ENCODE measurements around the gene GTF2A2.
"Not testable (repeated sequence)": the region's sequence is repeated elsewhere in the genome, so short reads cannot be mapped to it uniquely, and the experiment has no call there.

Gene GTF2A2

DNA sequence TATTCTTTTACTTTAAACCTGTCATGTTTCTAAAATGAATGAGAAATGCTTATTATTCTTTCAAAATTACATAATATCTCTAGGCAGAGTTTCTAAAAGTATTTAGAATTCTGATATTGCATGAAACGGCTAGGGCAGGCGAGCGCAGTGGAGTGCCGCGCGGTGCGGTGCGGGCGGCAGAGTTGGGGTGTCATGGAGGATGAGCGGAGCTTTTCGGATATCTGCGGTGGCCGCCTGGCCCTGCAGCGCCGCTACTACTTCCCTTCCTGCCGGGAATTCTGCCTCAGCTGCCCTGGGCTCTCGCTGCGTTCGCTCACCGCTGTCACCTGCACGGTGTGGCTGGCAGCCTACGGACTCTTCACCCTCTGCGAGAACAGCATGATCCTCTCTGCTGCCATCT lies 19.2 kb upstream of the GTF2A2 start:
- 94 to 95% methylated on average over 23 of the region's 23 CpGs for whole genome bisulfite sequencing, 2 experiments
- no peaks in the 10 kb centered on the region for H3K4me1 ChIP-seq (ENCODE audit: control insufficient read depth, insufficient read depth, low read length)
- peaks cover 45% of the 10 kb centered on the region for H3K36me3 ChIP-seq (ENCODE audit: control insufficient read depth, insufficient read depth, low read length)
- H3K27ac ChIP-seq (ENCODE audit: insufficient read depth, low read depth, low read length, poor library complexity, severe bottlenecking): no peak overlapping the region
- H3K4me3 ChIP-seq (ENCODE audit: insufficient read depth, low read depth, low read length): no peak overlapping the region
- no peaks in the 10 kb centered on the region for H3K27me3 ChIP-seq (ENCODE audit: control insufficient read depth, insufficient read depth, low read length, poor library complexity, severe bottlenecking)
- no peaks in the 10 kb centered on the region for H3K9me3 ChIP-seq (ENCODE audit: control insufficient read depth, low read length)

DNA sequence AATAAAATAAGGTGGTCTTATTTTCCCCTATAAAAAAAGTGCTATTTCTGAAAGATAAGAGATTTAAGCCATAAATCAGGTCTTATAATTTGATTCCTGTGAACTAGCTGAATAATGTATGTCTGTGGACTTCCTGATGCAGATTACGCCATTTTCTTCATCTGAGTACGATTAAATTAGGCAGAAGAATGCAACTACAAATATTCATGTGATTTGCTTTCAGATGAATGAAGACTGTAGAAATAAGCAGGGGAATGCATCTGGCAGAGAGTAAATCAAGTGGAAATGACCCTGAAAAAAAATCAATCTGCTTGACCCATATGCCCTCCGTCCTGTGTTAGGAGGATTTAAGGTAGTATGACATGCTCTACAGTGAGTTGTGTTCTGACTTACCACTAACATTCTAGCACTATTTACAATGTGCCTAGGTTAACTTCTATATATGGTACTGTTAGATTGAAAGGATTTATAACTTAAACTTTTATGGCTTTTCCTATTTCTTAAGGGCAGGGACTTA lies 17.1 kb upstream of the GTF2A2 start:
- Histone ChIP-seq H3K27ac (ENCODE audit: insufficient read depth, low read depth, low read length, poor library complexity, severe bottlenecking) (no peak overlapping the region), H3K4me1 (ENCODE audit: control insufficient read depth, insufficient read depth, low read length) (no peaks in the 10 kb centered on the region)
- WGBS, 2 experiments: 92 to 95% methylated on average over 2 to 3 of the region's 3 CpGs

DNA sequence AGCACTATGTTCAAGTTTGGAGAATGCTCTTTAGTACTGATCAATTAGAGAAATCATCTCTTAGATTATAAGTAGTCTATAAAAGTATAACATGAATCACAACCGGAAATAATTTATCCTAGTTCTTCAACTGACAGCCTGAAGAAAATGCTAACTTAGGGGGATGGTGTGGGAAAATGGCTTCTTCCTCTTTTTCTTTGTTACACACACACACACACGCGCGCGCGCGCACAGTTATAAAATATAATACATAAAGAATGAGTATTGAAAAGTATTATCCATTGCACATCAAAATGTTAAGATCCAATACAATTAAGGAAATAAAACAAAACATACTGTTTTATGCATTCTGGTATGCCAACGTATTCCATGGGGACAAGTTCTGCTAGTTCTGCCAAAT lies 11.2 kb upstream of the GTF2A2 start:
- Histone ChIP-seq H3K4me3 (ENCODE audit: insufficient read depth, low read depth, low read length) (no peak overlapping the region), H3K9me3 (ENCODE audit: control insufficient read depth, low read length) (no peaks in the 10 kb centered on the region), H3K27ac (ENCODE audit: insufficient read depth, low read depth, low read length, poor library complexity, severe bottlenecking) (no peak overlapping the region), H3K4me1 (ENCODE audit: control insufficient read depth, insufficient read depth, low read length) (no peaks in the 10 kb centered on the region), H3K36me3 (ENCODE audit: control insufficient read depth, insufficient read depth, low read length) (peaks cover 15% of the 10 kb centered on the region), H3K27me3 (ENCODE audit: control insufficient read depth, insufficient read depth, low read length, poor library complexity, severe bottlenecking) (no peaks in the 10 kb centered on the region)
- WGBS, 2 experiments: 100% methylated on average over 1 of the region's 8 CpGs

More for the DNA sequence above, 17.1 kb upstream of the GTF2A2 start:
- Histone ChIP-seq H3K9me3 (ENCODE audit: control insufficient read depth, low read length) (no peaks in the 10 kb centered on the region), H3K27me3 (ENCODE audit: control insufficient read depth, insufficient read depth, low read length, poor library complexity, severe bottlenecking) (no peaks in the 10 kb centered on the region), H3K4me3 (ENCODE audit: insufficient read depth, low read depth, low read length) (no peak overlapping the region), H3K36me3 (ENCODE audit: control insufficient read depth, insufficient read depth, low read length) (peaks cover 37% of the 10 kb centered on the region)

DNA sequence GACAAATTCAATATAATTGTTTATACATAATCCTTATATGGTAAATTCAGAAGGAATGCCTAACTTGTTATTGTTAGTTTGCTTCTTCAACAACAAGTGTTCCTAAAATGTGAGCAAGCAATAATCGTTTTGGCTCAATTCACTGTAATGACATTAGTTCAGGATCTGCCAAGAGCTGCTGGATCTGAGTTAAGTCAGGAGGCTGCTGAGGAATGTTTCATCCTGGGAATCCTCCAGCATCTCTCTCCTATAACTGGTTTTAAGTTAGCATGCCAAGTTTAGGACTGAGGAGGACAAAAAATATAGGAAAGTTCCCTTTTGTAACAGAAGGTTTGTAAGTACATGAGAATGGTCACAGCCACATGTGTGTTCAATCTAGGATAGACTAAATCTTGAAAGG lies 4.9 kb upstream of the GTF2A2 start:
- Histone ChIP-seq H3K27ac (ENCODE audit: insufficient read depth, low read depth, low read length, poor library complexity, severe bottlenecking) (no peak overlapping the region), H3K4me3 (ENCODE audit: insufficient read depth, low read depth, low read length) (no peak overlapping the region), H3K36me3 (ENCODE audit: control insufficient read depth, insufficient read depth, low read length) (peaks cover 5% of the 10 kb centered on the region), H3K27me3 (ENCODE audit: control insufficient read depth, insufficient read depth, low read length, poor library complexity, severe bottlenecking) (no peaks in the 10 kb centered on the region), H3K4me1 (ENCODE audit: control insufficient read depth, insufficient read depth, low read length) (no peaks in the 10 kb centered on the region), H3K9me3 (ENCODE audit: control insufficient read depth, low read length) (no peaks in the 10 kb centered on the region)
- 96 to 98% methylated on average over 1 of the region's 1 CpG for WGBS, 2 experiments

DNA sequence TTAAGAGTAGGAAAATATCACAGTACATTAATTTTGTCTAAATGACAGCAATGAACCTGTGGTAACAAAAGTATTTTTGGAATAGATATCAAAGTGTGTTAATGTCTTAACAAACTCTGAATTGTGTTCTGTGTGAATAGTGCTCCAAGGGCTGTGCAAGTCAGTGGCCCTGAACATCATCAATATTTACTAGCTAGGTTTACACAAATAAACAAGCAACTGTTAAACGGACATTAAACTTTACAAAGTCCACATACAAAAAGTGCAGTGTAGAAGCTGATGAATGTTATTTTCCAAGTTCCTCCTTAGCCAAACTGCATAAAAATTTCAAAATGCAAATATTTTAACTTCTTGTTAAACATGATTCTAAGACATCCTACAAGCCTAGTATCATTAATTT lies 2.1 kb upstream of the GTF2A2 start:
- Histone ChIP-seq H3K27me3 (ENCODE audit: control insufficient read depth, insufficient read depth, low read length, poor library complexity, severe bottlenecking) (no peaks in the 10 kb centered on the region), H3K27ac (ENCODE audit: insufficient read depth, low read depth, low read length, poor library complexity, severe bottlenecking) (no peak overlapping the region), H3K36me3 (ENCODE audit: control insufficient read depth, insufficient read depth, low read length) (peaks cover 5% of the 10 kb centered on the region), H3K4me3 (ENCODE audit: insufficient read depth, low read depth, low read length) (no peak overlapping the region), H3K4me1 (ENCODE audit: control insufficient read depth, insufficient read depth, low read length) (peaks cover 7% of the 10 kb centered on the region), H3K9me3 (ENCODE audit: control insufficient read depth, low read length) (no peaks in the 10 kb centered on the region)
- 95% methylated on average over 1 of the region's 1 CpG; no CpG with 5 or more reads in 1 of the 2 experiments for WGBS, 2 experiments

DNA sequence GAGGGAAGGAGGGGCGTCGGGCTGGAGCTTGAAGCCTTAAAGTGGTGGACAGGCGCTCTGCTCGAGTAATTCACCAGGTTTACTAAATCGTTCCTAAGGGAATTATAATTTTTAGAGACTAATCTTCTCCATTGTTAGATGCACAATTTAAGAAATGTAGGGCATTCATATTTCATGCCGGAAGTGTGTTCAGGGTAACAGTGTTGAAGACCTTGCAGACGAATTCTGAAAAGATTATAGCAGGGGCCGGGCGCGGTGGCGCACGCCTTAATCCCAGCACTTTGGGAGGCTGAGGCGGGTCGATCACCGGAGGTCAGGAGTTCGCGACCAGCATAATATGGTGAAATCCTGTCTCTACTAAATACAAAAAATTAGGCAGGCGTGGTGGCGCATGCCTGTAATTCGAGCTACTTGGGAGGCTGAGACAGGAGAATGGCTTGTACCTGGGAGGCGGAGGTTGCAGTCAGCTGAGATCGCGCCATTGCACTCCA lies 365 bp upstream of the GTF2A2 start:
- peaks cover 7% of the 10 kb centered on the region for H3K4me1 ChIP-seq (ENCODE audit: control insufficient read depth, insufficient read depth, low read length)
- H3K36me3 ChIP-seq (ENCODE audit: control insufficient read depth, insufficient read depth, low read length): no peaks in the 10 kb centered on the region
- no peaks in the 10 kb centered on the region for H3K27me3 ChIP-seq (ENCODE audit: control insufficient read depth, insufficient read depth, low read length, poor library complexity, severe bottlenecking)
- WGBS, 2 experiments: 74 to 76% methylated on average over 23 of the region's 23 CpGs
- no peak overlapping the region for H3K27ac ChIP-seq (ENCODE audit: insufficient read depth, low read depth, low read length, poor library complexity, severe bottlenecking)
- H3K9me3 ChIP-seq (ENCODE audit: control insufficient read depth, low read length): no peaks in the 10 kb centered on the region
- peak overlapping the region; percentile 86 for H3K4me3 ChIP-seq (ENCODE audit: insufficient read depth, low read depth, low read length)

DNA sequence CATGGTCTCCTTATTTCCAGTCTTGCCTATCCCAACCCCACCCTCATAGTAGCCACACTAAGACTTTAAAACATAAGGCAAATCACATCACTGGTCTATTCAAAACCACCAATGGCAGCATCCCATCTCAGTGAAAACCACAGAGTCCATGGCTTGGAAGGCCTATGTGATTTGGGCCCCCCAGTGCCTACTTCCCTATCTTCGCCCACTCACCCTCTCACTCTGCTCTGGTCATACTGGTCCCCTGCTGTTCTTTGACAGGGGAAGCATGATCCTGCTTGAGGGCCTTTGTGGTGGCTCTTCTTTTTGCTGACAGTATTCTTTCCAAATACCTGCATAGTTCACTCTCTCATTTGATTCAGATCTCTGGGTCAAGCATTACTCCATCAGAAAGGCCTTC lies 3.3 kb downstream of the GTF2A2 start:
- H3K4me1 ChIP-seq (ENCODE audit: control insufficient read depth, insufficient read depth, low read length): peaks cover 7% of the 10 kb centered on the region
- WGBS, 2 experiments: 82 to 89% methylated on average over 1 of the region's 1 CpG
- H3K27me3 ChIP-seq (ENCODE audit: control insufficient read depth, insufficient read depth, low read length, poor library complexity, severe bottlenecking): no peaks in the 10 kb centered on the region
- no peak overlapping the region for H3K4me3 ChIP-seq (ENCODE audit: insufficient read depth, low read depth, low read length)
- peaks cover 19% of the 10 kb centered on the region for H3K36me3 ChIP-seq (ENCODE audit: control insufficient read depth, insufficient read depth, low read length)
- H3K27ac ChIP-seq (ENCODE audit: insufficient read depth, low read depth, low read length, poor library complexity, severe bottlenecking): no peak overlapping the region
- H3K9me3 ChIP-seq (ENCODE audit: control insufficient read depth, low read length): no peaks in the 10 kb centered on the region

DNA sequence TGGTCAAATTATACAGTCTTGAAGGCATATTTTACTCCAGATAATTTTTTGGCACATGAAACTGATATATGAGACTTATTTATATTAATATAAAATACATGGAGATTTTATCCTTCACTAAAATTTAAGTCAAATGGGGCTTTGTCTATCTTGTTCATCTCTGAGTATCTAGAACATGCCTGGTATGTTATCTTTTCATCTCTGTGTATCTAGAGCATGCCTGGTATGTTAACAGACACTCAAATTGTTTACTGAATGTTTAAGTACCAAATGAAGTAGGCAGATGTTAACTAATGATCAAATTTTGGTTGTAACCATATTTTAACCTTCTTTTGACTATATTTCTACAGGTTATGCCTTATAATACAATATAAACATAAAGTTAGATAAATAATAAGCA lies 7.7 kb downstream of the GTF2A2 start:
- Histone ChIP-seq H3K4me1 (ENCODE audit: control insufficient read depth, insufficient read depth, low read length) (no peaks in the 10 kb centered on the region), H3K36me3 (ENCODE audit: control insufficient read depth, insufficient read depth, low read length) (peaks cover 27% of the 10 kb centered on the region), H3K27me3 (ENCODE audit: control insufficient read depth, insufficient read depth, low read length, poor library complexity, severe bottlenecking) (no peaks in the 10 kb centered on the region), H3K27ac (ENCODE audit: insufficient read depth, low read depth, low read length, poor library complexity, severe bottlenecking) (no peak overlapping the region), H3K9me3 (ENCODE audit: control insufficient read depth, low read length) (no peaks in the 10 kb centered on the region), H3K4me3 (ENCODE audit: insufficient read depth, low read depth, low read length) (no peak overlapping the region)

DNA sequence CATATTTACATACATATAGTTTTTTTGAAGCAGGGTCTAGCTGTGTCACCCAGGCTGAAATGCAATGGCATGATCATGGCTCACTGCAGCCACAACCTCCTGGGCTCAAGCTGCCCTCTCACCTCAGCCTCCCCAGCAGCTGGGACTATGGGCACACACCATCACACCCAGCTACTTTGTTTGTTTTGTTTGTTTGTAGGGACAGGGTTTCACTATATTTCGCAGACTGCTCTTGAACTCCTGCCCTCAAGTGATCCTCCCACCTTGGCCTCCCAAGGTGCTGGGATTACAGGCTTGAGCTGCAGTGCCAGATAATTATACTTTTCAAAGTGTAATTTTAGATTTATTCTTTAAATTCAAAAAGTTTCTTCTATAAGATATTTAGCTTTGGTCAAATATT lies 10.2 kb downstream of the GTF2A2 start:
- Histone ChIP-seq H3K36me3 (ENCODE audit: control insufficient read depth, insufficient read depth, low read length) (peaks cover 31% of the 10 kb centered on the region), H3K4me1 (ENCODE audit: control insufficient read depth, insufficient read depth, low read length) (no peaks in the 10 kb centered on the region), H3K27me3 (ENCODE audit: control insufficient read depth, insufficient read depth, low read length, poor library complexity, severe bottlenecking) (no peaks in the 10 kb centered on the region), H3K4me3 (ENCODE audit: insufficient read depth, low read depth, low read length) (no peak overlapping the region), H3K9me3 (ENCODE audit: control insufficient read depth, low read length) (no peaks in the 10 kb centered on the region), H3K27ac (ENCODE audit: insufficient read depth, low read depth, low read length, poor library complexity, severe bottlenecking) (no peak overlapping the region)
- WGBS, 2 experiments: 88 to 100% methylated on average over 1 of the region's 1 CpG

DNA sequence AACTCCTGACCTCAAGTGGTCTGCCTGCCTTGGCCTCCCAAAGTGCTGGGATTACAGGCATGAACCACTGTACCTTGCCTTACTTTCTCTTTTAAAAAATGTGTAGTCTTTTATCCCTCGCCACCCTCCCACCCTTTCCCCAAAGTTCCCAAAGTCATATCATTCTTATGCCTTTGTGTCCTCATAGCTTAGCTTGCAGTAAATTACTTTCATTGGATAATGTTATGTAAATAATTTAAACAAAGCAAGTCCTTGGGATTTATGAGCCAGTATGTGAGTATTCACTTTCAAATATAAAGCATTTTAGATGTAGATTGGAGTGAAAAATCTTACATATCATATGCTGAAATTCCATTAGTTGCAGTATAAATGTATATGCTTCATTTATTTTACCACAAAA lies 11.0 kb downstream of the GTF2A2 start:
- Histone ChIP-seq H3K4me3 (ENCODE audit: insufficient read depth, low read depth, low read length) (no peak overlapping the region), H3K36me3 (ENCODE audit: control insufficient read depth, insufficient read depth, low read length) (peaks cover 26% of the 10 kb centered on the region), H3K27me3 (ENCODE audit: control insufficient read depth, insufficient read depth, low read length, poor library complexity, severe bottlenecking) (no peaks in the 10 kb centered on the region), H3K9me3 (ENCODE audit: control insufficient read depth, low read length) (no peaks in the 10 kb centered on the region), H3K4me1 (ENCODE audit: control insufficient read depth, insufficient read depth, low read length) (no peaks in the 10 kb centered on the region), H3K27ac (ENCODE audit: insufficient read depth, low read depth, low read length, poor library complexity, severe bottlenecking) (no peak overlapping the region)
- 92 to 100% methylated on average over 1 of the region's 1 CpG for WGBS, 2 experiments

DNA sequence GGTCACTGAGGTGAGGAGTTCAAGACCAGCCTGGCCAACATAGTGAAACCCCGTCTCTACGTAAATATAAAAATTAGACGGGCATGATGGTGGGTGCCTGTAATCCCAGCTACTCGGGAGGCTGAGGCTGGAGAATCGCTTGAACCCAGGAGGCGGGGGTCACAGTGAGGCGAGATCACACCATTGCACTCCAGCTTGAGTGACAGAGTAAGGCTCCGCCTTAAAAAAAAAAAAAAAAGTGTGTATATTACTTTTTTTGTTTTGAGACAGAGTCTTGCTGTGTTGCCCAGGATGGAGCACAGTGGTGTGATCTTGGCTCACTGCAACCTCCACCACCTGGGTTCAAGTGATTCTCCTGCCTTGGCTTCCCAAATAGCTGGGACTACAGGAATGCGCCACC lies 11.5 kb downstream of the GTF2A2 start:
- H3K36me3 ChIP-seq (ENCODE audit: control insufficient read depth, insufficient read depth, low read length): peaks cover 26% of the 10 kb centered on the region
- not testable (repeated sequence) for H3K27ac ChIP-seq (ENCODE audit: insufficient read depth, low read depth, low read length, poor library complexity, severe bottlenecking); H3K4me1 ChIP-seq (ENCODE audit: control insufficient read depth, insufficient read depth, low read length); H3K27me3 ChIP-seq (ENCODE audit: control insufficient read depth, insufficient read depth, low read length, poor library complexity, severe bottlenecking); H3K9me3 ChIP-seq (ENCODE audit: control insufficient read depth, low read length); H3K4me3 ChIP-seq (ENCODE audit: insufficient read depth, low read depth, low read length)
- 95 to 96% methylated on average over 9 of the region's 9 CpGs for WGBS, 2 experiments
